Midbrain (tissue), 1 donor: ENCODE data around the gene CRYGN.

Source experiments
- DNase-seq: peaks from one replicate; lab custom pipeline; 2025; lab: John Stamatoyannopoulos, UW

Gene CRYGN

GRCh38 chr7:151391358-151391730 lies 48.6 kb downstream of the CRYGN start:
- no peak for DNase-seq

- no peak for DNase-seq
Observed at GRCh38 chr7:151390598-151391357, 49.2 kb downstream of the CRYGN start.

- no peak for DNase-seq
Observed at GRCh38 chr7:151389768-151390597, 50.0 kb downstream of the CRYGN start.

GRCh38 chr7:151389096-151389767 lies 50.7 kb downstream of the CRYGN start:
- DNase-seq, result no peak

GRCh38 chr7:151388430-151388829 lies 51.5 kb downstream of the CRYGN start:
- no peak for DNase-seq

- DNase-seq, result no peak
Observed at GRCh38 chr7:151388007-151388297, 52.0 kb downstream of the CRYGN start.

- no peak for DNase-seq
Observed at GRCh38 chr7:151387161-151388006, 52.6 kb downstream of the CRYGN start.

- no peak for DNase-seq
Observed at GRCh38 chr7:151386301-151387160, 53.4 kb downstream of the CRYGN start.

GRCh38 chr7:151385626-151386300 lies 54.2 kb downstream of the CRYGN start:
- no peak for DNase-seq

- no peak for DNase-seq
Observed at GRCh38 chr7:151384776-151385625, 54.9 kb downstream of the CRYGN start.

- DNase-seq, result no peak
Observed at GRCh38 chr7:151384352-151384697, 55.6 kb downstream of the CRYGN start.

- DNase-seq, result no peak
Observed at GRCh38 chr7:151383638-151384351, 56.1 kb downstream of the CRYGN start.

- DNase-seq, result no peak
Observed at GRCh38 chr7:151382079-151382885, 57.7 kb downstream of the CRYGN start.

GRCh38 chr7:151381348-151382078 lies 58.4 kb downstream of the CRYGN start:
- no peak for DNase-seq

GRCh38 chr7:151381098-151381347 lies 58.9 kb downstream of the CRYGN start:
- no peak for DNase-seq

- DNase-seq, result no peak
Observed at GRCh38 chr7:151380199-151381097, 59.5 kb downstream of the CRYGN start.
